HG02870 (cell line): Measurements from ENCODE around the gene PRPF39.

Experiments
- ATAC-seq: cut with Tn5 transposase; IDR thresholded peaks from one replicate; pipeline ENCODE4 v1.9.1; 2021; ENCODE audit warnings: mild to moderate bottlenecking, moderate library complexity; ENCODE audit not compliant: unreplicated experiment

Gene PRPF39, protein sequence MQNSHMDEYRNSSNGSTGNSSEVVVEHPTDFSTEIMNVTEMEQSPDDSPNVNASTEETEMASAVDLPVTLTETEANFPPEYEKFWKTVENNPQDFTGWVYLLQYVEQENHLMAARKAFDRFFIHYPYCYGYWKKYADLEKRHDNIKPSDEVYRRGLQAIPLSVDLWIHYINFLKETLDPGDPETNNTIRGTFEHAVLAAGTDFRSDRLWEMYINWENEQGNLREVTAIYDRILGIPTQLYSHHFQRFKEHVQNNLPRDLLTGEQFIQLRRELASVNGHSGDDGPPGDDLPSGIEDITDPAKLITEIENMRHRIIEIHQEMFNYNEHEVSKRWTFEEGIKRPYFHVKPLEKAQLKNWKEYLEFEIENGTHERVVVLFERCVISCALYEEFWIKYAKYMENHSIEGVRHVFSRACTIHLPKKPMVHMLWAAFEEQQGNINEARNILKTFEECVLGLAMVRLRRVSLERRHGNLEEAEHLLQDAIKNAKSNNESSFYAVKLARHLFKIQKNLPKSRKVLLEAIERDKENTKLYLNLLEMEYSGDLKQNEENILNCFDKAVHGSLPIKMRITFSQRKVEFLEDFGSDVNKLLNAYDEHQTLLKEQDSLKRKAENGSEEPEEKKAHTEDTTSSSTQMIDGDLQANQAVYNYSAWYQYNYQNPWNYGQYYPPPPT

DNA sequence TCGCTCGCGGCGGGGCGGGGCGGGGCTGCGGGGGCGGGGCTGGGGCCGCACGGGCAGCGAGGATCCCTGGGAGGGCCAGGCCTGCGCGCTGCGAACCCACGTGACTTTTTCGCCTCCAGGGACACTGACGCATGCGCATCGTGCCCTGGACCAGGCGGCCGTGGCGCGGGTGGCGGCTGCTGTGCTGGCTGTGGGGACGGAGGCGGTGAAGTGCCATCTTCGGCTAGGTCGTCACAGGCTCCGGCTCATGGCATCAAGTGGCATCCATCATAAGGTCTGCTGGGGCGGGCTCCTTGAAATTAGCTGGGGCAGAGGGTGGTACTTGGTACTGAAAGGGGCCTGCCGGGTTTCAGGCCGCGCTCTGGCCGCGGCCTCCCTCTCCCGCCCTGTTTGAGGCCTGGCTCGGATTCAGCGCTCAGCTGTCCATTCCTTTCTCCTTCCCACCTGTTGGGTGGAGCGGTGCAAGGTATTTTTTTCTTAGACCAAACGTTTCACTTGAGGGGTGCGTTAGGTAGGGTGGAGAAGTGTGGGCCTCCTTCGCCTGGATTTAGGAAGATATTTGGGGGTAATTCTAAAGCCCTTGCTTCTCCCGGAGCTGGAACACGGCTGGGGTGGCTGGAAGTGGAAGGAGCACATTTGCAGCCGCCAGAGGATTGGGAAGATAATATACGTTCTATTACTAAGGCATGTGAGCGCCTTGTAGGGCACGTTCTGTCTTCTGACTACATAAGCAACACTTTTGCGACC, at the start of gene PRPF39:
TSS of gene PRPF39 (plus strand) at position 141 of the 747 bp plus-strand sequence. CDS start 11,124 bp downstream, outside the sequence.
- ATAC-seq = peak; percentile 84

DNA sequence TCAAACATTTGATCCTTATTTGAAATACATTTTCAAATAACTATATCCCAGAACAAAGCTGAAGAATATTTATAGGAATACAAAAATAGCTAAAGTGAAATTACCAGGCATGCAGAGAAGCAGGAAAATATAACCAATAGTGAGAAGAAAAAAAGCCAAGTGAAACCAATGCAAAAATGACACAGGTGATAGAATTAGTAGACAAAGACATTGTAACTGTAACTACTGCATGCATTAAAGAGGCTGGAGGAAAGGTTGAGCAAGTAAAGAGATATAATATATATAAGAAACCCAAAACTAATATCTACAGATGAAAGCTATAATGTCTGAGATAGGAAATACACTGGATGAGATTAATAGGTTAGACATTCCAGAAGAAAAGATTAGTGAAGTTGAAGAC, 49.2 kb upstream of the PRPF39 start:
- peak; percentile 65 for ATAC-seq

DNA sequence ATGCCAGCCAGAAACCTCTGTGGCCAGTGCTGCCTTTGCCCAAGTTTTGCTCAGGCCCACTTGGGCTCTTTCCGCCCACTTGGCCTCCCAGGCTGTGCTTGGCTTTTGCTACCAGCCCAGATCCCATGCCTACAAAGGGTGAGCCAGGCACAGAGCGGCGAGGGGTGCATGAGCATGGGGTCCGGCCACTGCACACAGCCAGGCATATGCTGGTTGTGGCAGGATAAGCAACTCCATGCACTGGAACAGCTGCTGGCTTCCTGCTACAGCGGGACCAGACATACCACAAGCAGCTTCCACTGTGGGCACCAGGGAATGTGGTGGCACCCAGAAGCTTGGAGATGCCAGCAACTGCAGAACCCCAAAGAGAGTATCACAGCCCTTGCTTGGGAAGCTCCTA, 45.7 kb upstream of the PRPF39 start:
- ATAC-seq = no peak

DNA sequence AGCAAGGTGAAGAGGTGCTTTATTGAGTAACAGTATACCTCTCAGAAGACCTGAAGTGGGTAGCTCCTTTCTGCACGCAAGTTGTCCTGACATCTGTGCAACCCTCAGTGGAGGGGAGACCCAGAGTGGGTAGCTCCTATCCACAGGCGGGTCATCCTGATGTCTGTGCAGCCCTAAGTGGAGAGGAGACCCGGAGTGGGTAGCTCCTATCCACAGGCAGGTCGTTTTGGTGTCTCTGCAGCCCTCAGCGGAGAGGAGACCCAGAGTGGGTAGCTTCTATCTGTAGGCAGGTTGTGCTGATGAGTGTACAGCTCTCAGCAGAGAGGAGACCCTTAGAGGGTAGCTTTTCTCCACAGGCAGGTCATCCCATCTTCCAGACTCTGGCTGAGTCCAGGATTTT, 45.1 kb upstream of the PRPF39 start:
- ATAC-seq = no peak

DNA sequence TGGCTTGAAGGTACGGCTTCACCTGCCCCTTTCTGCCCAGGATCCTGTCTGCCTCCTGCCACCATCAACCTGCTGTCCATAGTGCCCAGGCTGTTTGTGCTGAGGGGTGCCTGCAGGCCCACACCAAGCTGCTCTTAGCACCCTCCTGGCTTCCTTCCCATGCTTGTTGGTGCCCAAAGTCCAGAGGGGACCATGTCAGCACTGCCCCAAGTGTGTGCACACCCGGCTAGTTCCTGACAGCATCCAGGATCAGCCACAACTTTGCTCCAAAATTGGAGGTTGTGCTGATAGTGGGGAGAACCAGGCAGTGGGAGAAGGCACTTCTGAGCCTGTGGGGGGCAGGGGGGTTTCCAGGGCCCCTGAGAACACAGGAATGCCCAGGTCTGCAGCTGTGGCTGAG, 44.5 kb upstream of the PRPF39 start:
- ATAC-seq = no peak

DNA sequence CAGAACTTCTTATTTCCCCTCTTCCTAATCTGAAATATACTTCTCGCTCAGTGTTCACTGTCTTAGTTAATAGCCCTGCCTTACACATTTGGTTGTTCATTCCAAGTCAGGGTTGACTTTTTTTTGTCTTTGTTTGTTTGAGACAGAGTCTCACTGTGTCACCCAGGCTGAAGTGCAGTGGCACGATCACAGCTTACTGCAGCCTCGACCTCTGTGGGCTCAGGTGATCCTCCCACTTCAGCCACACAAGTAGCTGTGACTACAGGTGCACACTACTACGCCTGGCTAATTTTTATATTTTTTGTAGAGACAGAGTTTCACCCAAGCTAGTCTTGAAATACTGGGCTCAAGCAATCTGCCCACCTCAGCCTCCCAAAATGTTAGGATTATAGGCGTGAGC, 42.3 kb upstream of the PRPF39 start:
- no peak for ATAC-seq

DNA sequence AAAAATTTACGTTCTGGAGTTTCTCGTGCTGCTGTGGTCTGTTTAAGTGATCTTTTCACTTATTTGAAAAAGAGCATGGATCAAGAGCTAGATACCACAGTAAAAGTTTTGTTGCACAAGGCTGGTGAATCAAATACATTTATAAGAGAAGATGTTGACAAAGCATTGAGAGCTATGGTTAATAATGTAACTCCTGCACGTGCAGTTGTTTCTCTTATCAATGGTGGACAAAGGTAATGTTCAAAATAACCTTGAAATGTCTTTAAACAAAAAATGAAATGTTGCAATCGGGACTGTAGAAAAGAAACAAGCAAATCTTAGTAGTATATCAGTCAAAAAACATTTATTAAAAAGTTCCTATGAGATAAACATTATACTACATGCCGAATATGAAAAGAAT, 39.3 kb upstream of the PRPF39 start:
- ATAC-seq = no peak

DNA sequence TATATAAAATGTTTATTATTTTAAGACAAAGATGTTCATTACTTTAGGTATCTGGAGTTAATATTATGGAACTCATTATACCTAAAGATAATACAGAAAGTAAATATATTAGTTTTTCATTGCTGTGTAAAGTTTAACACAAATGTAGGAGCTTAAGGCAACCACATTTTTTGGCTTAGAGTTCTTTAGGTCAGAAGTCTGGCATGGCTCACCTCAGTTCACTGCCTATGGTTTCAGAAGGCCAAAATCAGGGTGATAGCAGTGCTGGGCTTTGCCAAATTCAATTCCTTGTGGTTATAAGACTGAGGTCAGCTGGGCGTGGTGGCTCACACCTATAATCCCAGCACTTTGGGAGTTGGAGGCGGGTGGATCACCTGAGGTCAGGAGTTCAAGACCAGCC, 35.5 kb upstream of the PRPF39 start:
- no peak for ATAC-seq

DNA sequence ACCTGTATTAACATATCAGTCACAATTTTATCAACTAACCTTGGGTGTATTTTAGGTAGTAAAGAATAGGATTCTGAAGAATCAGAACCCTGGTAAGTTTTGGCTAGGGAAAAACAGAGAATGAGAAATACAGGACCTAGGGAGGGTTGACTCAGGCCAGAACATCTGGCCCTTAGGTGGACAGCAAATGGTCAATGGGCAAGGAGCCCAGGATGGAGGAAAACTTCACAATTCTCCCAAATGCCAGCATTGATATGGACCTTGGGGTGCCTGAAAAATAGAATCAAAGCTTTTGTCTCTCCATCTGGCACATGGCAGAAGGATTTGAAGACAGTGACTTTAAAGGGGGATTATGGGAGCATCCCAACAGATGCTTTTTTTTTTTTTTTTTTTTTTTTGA, 32.7 kb upstream of the PRPF39 start:
- ATAC-seq = no peak

DNA sequence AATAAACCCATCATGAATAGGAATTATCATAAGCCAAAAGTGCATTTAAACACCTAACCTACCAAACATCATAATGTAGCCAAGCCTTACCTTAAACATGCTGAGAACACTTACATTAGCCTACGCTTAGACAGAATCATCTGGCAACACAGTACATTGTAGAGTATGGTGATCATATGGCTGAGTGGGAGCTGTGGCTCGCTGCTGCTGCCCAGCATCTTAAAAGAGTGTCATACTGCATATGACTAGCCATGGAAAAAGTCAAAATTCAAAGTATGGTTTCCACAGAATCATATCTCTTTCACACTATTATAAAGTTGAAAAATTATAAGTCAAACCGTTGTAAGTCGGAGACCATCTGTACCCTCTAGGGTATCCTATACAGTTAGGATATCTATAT, 32.0 kb upstream of the PRPF39 start:
- ATAC-seq = no peak

DNA sequence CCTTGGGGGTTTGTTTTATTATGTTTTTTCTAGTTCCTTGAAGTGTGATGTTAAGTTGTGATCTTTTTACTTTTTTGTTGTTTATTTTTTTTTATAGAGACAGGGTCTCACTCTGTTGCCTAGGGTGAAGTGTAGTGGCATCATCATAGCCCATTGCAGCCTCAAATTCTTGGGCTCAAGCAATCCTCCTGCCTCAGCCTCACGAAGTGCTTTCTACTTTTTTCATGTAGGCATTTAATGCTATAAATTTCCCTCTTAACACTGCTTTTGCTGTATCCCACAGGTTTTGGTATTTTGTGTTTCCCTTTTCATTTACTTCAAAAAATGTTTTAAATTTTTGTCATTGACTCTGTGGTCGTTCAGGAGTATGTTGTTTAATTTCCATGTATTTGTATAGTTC, 26.6 kb upstream of the PRPF39 start:
- no peak for ATAC-seq

DNA sequence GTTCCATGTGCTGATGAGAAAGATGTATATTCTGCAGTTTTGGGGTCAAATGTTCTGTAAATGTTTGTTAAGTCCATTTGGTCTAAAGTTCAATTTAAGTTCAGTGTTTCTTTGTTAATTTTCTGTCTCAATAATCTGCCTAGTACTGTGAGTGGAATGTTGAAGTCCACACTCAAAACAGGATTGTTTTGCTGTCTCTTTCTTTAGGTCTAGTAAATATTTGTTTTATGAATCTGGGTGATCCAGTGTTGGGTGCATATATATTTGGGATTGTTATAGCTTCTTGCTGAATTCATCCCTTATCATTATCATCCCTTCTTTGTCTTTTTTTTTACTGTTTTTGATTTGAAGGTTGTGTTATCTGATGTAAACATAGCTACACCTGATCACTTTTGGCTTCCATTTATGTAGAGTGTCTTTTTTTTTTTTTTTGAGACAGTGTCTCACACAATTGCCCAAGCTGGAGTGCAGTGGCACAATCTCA, 26.0 kb upstream of the PRPF39 start:
- ATAC-seq = no peak

DNA sequence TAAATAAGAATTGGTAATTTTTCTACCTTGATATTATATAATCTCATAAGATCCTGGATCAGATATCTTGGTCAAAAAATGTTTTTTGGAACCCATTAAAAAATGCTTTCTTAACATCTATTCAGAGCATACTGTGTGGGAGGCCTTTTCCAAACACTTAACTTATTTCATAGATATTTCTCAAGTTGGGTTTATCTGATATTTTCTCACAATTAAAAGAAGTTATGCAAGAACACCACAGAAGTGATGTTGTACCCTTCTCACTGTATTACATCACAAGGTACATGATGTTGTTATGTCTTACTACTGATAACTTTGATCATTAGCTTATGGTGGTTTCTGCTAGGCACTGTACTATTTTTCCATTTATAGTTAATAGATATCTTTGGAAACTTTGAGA, 23.4 kb upstream of the PRPF39 start:
- no peak for ATAC-seq

DNA sequence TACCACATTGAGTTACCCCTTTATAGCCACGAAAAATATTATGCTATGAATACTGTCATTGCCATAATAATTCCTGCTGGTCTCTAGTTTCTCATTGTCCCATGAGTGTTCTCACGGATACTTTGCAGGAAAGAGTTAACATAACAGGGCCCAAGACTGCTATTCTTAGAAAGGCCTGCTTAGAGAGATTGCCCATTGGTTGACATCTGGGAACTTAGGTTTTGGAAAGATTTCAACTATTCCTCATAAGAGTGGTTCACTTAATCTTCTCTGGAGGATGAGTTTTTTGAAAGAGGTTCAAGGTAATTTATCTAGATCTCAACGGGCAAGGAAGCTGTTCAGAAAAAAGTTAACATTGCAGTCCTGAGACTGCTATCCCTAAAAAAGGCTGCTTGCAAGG, 18.4 kb upstream of the PRPF39 start:
- ATAC-seq = no peak

DNA sequence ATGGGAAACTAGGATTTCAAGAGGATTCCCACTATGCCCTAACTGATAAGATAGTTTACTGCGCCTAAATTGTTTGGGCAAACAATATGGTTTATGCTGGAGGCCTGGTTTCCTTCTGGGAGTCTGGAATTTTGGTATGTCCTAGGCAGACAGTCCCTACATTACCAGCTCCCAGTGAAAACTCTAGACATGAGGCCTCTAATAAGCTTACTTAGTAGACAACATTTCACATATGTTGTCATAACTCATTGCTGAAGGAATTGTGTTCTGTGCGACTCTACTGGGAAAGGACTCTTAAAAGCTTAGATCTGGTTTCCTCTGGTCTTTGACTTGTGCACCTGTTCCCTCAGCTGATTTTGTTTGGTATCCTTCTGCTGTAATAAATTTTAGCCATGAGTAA, 18.0 kb upstream of the PRPF39 start:
- ATAC-seq = no peak

DNA sequence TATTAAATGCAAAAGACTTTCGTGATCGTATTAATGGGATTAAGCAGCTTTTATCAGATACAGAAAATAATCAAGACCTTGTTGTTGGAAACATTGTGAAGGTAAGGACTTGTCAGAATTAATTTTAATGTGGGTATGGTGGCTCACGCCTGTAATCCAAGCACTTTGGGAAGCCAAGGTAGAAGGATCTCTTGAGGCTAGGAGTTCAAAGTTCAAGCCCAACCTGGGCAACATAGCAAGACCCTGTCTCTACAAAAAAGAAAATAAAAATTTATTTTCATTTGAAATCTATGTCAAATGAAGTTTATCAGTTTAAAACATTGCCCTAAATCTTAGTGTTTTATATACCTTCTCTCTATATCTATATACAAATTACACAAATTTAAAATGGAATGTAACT, 17.2 kb upstream of the PRPF39 start:
- no peak for ATAC-seq

DNA sequence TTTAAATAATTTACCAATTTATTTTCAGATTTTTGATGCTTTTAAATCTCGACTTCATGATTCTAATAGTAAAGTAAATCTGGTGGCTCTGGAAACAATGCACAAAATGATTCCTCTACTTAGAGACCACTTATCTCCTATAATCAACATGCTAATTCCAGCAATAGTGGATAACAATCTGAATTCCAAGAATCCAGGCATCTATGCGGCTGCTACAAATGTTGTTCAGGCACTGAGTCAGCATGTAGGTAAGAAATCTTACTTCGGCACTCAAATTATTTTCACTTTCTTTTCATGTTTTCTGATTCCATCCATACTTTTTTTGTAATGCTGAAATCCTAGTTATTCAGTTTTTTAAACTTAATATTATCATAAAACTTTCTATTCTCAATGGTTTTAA, 15.5 kb upstream of the PRPF39 start:
- ATAC-seq = no peak

DNA sequence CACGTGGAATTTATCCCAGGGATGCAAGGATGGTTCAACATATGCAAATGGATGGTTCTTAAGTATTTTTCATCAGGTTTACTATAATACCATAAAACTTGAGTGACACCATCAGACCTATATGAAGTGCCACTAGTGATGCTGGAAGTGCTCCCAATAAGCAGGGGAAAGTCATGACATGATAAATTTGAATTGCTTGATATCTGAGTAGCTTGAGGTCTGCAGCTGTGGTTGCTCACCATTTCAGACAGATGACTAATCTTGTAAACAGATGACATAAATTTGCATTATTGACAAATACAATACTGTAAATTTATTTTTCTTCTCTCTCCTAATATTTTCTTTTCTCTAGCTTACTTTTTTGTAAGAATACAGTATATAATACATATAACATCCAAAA, 13.7 kb upstream of the PRPF39 start:
- no peak for ATAC-seq

DNA sequence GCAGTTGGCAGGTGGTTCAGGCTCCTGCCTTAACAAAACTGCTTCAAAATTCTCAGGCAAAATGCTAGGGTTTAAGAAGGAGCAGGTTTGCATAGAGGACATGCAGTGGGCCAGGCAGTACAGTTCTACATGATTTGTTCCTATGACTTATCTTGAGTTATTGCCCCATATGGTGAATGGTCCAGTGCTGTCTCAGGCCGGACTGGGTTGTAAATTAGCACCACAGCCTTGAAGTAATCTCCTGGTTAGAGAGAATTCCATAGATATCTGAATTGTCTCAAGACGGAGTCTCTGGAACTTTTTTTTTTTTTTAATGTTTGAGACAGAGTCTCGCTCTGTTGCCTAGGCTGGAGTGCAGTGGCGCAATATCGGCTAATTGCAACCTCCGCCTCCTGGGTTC, 11.8 kb upstream of the PRPF39 start:
- no peak for ATAC-seq

DNA sequence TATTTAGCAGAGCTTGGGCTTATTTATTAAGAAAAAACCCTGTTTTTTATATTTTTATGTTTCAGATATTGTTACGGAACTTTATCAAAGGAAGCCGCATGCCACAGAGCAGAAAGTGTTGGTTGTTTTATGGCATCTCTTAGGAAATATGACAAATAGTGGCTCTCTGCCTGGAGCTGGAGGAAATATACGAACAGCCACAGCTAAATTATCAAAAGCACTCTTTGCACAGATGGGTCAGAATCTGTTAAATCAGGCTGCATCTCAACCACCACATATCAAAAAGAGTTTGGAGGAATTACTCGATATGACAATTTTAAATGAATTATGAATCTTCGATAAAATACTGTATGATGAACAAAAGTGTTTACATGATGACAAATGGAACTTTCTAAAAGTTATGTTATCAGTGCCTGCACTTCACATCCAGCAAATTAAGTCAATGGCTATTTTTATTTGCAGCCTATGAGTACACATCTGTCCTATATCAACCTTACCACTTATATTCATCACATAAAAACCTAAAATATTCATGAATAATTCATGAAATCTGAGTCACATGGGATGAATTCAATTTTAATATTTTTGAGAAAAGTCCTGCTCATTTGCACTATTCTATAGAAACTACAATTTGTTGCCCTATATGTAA, 10.6 kb upstream of the PRPF39 start:
- no peak for ATAC-seq

DNA sequence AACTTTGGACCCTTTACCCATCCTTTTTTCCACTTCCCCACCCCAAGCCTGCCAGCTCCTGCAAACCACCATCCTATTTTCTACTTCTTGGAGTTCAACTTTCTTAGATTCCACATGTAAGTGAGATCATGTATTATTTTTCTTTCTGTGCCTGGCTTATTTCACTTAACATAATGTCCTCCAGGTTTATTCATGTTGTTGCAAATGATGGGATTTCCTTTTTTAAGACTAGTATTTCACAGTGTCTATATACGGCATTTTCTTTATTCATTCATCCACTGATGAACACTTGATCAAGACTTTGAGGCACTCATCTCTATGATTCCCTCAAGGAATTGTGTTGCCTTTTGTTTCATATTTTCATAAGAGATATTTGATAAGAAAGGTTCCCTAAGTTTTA, 5.6 kb upstream of the PRPF39 start:
- no peak for ATAC-seq
